NCI-H1417 (cell line): Measurements from ENCODE around the gene FST.

Source experiments
- DNase-seq, 3 experiments: peaks; one replicate each; lab custom pipeline; 2025; lab: John Stamatoyannopoulos, UW

The FST gene, protein sequence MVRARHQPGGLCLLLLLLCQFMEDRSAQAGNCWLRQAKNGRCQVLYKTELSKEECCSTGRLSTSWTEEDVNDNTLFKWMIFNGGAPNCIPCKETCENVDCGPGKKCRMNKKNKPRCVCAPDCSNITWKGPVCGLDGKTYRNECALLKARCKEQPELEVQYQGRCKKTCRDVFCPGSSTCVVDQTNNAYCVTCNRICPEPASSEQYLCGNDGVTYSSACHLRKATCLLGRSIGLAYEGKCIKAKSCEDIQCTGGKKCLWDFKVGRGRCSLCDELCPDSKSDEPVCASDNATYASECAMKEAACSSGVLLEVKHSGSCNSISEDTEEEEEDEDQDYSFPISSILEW

DNA sequence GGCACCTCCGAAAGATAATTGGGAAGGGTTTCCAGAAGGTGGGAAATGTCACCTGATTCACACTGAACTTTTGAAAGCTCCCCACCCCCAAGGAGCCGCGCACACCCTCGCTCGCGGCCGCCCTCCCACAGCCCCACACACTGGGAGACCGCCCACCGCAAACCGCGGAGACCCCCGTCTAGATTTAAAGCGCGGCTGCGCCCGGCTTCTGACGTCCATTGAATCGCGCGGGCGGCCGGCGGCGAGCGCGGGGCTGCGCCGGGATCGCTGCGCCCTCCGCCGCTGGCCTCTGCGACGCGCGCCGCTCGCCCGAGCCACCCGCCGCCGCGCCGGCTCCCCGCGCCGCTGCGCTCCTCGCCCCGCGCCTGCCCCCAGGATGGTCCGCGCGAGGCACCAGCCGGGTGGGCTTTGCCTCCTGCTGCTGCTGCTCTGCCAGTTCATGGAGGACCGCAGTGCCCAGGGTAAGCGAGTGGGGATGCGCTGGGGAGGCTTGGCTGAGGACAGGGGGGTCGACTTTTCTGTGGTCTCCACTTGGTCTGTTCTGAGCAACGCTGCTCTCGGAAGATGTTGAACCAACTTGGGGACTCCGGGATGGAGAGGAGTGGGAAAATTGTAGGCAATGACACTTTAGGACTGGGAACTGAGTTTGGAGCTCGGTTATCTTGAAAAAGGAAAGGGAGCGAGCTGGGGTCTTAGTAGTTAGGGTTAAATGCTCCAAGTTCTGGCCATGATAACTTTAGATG lies at the start of gene FST:
FST (plus strand) TSS at position 214 of the 743 bp plus-strand sequence; CDS start at position 377, 163 bp downstream.
- peak; percentile 38 to 56 (median 49) for DNase-seq

DNA sequence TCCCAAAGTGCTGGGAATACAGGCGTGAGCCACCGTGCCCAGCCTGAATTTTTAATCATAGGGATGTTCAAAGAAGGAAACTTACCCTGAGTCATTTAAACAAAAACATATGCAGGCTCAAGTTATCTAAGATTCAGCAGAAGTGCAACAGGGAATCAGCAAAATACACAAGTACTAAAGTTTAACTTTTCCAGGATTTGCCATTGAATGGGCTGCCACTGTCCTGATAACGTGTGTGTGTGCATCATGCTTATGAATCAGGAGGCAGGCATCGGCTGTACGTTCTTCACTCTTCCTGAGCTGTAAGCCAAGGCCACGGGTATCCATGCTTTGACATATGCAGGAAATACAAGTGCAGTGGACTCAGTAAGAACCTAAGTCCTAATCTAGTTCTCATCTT lies 48.8 kb upstream of the FST start:
- no peak for DNase-seq

DNA sequence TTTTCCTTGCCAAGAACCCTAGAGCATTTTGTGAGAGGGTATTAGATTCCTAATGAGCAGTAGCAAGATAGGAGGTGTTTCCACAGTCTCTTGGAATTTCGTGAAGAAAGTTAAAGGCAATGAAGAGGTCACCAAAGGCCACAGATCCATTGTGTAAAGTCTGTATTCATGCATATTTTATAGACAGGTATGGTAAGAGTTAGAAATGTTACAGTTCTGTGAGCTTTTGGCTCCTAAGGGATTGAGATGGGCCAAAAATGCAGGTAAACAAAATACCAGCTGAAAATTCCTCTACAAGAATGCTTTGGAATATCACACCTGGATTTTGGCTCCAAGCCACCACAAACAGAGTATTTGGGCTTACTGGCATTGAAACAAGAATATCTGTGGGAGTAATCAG lies 47.4 kb upstream of the FST start:
- no peak for DNase-seq

GRCh38 chr5:53434541-53434940 lies 45.9 kb upstream of the FST start:
- no peak for DNase-seq

- DNase-seq = no peak
Measured at GRCh38 chr5:53436480-53437191, 43.8 kb upstream of the FST start.

DNA sequence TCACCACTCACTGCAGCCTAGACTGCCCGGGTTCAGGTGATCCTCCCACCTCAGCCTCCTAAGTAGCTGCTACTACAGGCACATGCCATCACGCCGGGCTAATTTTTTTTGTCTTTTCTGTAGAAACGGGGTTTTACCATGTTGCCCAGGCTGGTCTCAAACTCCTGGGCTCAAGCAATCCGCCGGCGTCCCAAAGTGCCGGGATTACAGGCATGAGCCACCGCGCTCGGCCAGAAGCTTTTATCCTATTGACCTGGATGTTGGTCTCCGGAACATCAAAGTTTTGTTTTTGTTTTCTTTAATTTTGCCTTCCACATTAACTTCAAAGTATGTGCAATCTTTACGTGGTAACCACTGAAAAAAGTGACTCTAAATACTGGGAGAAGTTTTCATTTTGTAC lies 42.4 kb upstream of the FST start:
- DNase-seq = no peak

DNA sequence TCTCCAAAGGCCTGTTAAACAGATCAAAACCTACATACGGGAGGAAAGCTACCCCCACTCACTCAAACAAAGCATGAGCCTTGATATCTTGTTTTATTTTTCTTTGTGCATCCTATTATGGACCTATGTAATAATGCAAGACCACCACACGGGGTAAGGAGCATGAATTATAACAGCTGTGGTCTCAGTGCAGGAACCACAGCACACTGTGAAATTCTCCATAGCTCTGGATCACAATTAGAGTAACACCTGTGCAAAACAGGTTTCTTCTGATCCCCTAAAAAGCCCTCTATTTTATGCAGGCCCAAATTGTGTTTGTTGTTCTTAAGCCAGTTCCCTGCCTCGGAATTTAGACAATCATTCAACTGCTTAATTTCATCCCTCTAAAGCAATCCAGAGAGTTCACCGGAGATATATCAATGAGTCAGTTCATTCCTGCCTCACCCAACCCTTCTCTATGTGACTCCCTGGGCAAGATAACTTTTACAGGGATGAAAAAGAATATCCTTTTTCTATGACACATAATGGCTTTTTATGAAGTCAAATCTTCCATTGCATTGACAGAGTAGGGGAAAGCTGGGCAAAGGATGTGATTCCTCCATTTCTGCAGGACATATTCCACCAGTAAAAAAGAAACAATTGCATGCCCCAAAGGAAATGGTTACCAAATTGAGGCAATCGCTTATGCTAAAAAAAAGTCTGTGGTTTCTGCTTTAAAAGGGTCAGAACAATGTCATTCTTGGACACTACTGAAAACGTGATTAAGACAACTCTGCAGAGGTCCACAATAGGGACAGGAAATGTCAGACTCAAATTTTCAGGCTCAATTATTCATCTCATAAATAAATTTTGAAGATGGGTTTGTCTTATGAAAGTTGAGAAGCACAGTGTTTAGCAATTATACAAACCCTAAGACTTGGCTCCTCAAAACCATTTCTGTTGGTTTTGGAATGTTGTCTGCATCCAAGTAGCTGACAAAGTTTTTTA lies 41.6 kb upstream of the FST start:
- DNase-seq = no peak

DNA sequence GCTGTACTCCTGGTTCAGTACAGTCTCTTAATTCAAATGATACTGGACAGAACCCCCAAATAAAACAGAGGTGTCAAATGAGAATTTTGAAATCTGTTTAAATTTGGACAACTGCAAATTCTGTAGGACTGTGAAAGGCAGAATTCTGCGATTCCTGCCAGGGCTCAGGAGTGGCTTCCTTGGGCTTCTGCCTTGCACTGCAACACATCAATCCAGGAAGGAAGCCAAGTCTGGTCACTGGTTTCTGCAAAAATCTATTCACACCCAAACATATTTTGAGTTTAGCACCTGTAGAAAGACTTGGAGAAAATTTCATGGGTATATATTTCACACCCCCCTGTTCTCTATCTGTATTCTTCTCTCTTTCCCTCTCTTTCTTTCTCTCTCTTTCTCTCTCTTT lies 37.5 kb upstream of the FST start:
- DNase-seq = no peak

- no peak for DNase-seq
Measured at GRCh38 chr5:53445569-53445968, 34.9 kb upstream of the FST start.

DNA sequence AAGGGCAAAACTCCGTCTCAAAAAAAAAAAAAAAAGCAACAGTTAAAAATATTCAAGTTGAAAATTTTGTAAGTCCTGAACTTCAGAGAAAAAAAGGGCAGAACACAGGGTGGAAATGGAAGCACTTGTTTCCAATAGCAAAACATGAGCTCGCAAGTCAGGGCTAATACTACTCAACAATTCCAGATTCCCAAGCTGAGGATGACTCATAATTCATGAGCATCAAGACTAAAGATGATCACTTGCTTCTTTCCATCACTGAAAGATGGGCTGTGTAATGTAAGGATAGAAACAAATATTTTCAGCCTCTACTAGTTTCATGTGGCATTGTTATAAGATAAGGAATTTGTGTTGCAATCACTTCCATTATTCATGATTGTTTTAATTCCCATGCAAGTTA lies 33.5 kb upstream of the FST start:
- no peak for DNase-seq

DNA sequence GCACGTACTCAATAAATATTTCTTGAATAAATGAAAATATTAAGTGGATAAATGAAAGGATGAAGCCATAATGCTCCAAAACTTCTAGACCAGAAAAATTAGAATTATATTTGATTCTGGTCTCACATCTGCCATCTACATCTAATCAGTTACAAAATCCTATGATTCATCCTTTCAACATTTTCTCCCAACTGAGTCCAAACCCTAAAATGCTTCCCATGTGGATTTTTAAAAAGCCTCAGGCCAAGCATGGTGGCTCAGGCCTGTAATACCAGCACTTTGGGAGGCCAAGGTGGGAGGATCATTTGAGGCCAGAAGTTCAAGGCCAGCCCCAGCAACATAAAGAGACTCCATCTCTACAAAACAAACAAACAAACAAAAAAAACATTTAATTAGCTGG lies 31.6 kb upstream of the FST start:
- DNase-seq = no peak

DNA sequence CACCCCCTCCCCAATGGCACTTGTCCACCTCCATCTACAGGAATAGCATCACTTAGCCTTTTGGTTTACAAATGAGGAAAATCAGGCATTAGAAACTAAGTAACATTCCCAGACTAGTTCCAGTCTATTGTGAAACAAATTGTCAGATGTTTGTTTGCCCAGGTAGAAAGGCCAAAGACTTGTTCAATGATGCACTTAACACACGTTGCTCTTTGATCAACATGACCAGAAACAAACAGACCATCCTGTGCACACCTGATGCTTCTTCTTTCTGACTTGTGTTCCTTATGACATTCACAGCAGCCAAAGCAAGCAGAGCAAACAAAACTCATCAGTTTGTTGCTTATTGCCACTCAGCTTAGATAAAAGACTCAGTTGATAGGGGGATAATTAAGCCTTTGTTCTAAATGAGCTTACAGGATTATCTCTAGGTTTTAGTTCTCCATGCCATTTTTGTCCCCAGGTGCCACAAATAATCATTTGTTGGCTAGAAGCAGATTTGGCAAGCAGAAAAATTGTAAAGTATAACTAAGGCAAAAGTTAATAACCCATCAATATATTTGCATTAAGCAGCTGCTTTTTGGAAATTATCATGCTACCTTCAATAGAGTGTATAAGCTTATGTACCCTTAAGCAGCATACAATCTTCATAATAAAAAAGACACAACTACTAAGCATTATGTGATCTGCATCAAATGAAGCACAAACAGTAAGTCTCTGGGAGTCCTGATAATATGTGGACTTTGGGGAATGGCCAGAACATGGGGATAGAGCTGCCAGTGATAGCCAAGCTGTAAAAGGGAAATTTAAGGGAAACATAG lies 26.3 kb upstream of the FST start:
- peak in 1 of 3 experiments; percentile 12 for DNase-seq

DNA sequence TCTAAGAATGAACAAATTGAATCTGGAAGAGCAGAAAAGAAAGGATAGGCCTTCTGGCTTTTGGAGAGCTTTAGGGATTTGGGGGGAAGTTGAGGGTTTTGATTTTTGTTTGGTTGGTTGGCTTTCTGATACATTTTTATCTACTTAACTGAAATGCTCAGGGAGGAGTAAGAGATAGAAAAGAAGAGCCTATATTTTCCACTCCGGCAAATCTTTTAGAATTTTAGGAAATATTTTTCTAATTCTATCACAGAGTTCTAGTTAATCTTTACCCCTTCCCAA lies 25.8 kb upstream of the FST start:
- no peak for DNase-seq

DNA sequence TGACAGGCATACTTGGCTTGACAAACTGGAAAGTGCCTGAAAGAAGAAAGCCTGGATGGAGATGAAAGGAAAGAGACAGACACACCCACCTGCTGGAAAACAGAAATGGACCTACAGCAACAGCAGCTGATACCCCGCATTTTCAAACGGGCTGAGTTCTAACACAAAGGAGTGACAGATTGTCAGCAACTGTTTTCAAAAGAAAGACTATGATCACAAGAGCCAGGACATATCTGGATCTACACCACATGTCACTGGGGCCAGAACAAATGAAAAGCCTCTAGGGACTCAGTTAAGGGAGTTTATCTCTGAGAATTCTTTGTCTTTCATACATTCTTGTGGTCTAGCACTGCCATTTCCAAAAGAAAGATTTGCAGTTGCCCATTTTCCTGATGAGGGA lies 24.1 kb upstream of the FST start:
- DNase-seq = no peak

DNA sequence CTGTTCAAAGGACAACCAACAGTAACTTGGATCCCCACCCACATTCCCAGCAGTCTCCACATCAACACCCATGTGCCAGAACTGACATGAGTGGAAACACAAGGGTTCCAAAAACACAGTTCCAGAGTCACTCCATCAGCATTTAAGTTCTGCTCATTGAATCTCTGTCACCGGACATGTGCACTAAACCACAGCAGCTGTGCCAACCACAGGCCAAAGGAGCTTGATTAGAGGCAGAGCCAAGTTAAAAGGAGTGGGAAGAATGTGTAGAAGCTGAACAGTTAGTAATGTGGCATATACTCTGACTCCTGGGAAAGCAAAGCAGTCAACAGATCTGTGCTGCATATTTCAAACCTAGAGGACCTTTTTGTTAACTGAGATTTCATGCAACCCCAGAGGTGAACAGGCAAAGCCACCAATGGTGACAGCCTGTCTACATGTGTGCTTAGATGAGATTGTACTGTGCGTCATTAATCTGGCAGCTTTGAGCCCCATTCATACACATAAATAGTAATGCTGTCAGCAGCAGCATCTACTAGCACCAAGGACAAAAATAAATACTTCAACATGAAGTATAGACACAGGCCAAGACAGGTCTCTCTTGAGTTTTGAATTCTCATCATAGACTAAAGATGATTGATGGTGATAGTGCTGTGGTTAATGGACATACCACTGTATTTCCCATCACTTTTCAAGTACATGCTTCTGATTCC lies 16.4 kb upstream of the FST start:
- DNase-seq = no peak

- no peak for DNase-seq
Measured at GRCh38 chr5:53464722-53465121, 15.7 kb upstream of the FST start.

DNA sequence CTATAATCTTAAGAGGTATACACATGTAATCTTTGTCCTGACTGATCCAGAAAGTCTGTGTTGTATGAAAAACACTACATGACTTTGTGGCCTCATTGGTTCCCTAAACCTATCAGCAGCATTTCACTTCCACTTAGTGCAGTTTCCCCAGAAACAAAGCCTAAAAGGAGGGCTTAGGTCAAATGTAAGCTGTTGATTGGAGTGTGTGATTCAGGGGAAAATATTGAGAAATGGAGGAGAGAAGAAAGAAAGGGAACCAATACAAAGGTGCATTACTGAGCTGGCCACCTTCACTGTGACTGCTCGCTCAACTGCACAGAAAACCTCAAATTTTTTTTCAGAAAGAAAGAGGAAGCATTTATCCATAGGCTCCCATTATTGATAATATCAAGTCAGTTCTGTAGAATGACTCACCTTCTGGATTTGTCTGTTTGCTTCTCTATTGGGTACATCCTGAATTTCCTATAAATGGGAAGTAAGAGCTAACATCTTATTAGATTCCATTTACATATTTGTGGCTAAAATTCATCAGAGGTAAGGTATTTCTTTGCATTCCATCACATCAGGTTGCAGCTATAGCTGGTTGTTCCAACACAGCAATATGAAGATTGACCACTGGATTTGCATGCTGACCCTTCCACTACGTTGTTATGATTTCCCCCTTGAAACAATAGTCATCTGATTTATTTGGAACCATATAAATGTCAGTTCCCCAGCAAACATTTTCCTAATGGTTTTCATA lies 10.3 kb upstream of the FST start:
- DNase-seq = no peak

- DNase-seq = no peak
Measured at GRCh38 chr5:53472279-53472678, 8.2 kb upstream of the FST start.

DNA sequence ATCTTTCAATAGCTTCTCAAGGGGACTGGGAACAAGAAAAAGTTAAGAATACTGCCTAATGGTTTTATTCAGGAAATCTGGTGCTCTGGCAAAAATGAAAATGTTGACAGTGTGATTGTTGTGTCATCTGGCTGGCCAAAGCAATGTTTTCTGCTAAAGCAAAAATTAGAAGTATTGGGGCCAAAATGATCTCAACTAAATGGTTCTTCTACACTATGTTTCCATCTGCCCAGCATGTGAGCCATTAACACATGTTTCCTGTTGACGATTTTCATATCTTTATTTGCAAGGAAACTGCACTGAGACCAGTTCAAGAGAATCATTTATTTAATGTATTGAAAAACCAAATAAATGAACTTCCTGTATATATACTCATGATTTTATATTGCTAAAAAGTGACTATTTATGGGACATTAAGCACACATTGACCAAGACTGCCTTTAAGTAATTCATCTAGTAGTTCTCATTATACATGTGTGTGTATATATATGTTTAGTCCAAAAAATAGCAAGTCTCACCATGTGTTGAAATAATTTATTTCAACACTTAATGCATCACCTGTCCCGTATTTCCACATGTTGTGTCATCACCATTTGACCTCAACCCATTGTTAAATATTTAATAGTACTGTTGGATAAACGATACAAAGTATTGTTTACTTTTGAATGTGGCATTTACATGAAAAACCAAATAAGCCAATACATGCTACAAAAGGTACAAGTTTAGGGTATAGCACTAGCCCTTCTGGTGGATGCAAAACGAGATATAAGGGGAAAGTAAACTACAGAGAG lies 7.5 kb upstream of the FST start:
- no peak for DNase-seq
